ENCODE measurements around the gene DEPP1.

Gene DEPP1

GRCh38 chr10:44968500-44969400, 9.9 kb downstream of the DEPP1 start:
- H3K4me3 ChIP-seq (ENCODE audit: low read depth, low read length) = no peak overlapping the region
- TF ChIP-seq CTCF (IDR thresholded peaks at IDR 0.05; ENCODE audit: borderline replicate concordance, insufficient read depth, low read depth, low read length) = no peak

GRCh38 chr10:44968091-44968490, 10.5 kb downstream of the DEPP1 start:
- no peak for TF ChIP-seq CTCF (IDR thresholded peaks at IDR 0.05; ENCODE audit: borderline replicate concordance, insufficient read depth, low read depth, low read length)
- no peak overlapping the region for H3K4me3 ChIP-seq (ENCODE audit: low read depth, low read length)

GRCh38 chr10:44967616-44968015, 11.0 kb downstream of the DEPP1 start:
- no peak overlapping the region for H3K4me3 ChIP-seq (ENCODE audit: low read depth, low read length)
- no peak for TF ChIP-seq CTCF (IDR thresholded peaks at IDR 0.05; ENCODE audit: borderline replicate concordance, insufficient read depth, low read depth, low read length)

GRCh38 chr10:44966816-44967509, 11.6 kb downstream of the DEPP1 start:
- no peak overlapping the region for H3K4me3 ChIP-seq (ENCODE audit: low read depth, low read length)
- TF ChIP-seq CTCF (IDR thresholded peaks at IDR 0.05; ENCODE audit: borderline replicate concordance, insufficient read depth, low read depth, low read length) = no peak

- H3K4me3 ChIP-seq (ENCODE audit: low read depth, low read length) = no peak overlapping the region
These were observed 12.3 kb downstream of the DEPP1 start for GRCh38 chr10:44966129-44966815.

GRCh38 chr10:44965651-44966097, 12.9 kb downstream of the DEPP1 start:
- TF ChIP-seq CTCF (IDR thresholded peaks at IDR 0.05; ENCODE audit: borderline replicate concordance, insufficient read depth, low read depth, low read length) = no peak
- no peak overlapping the region for H3K4me3 ChIP-seq (ENCODE audit: low read depth, low read length)

More at GRCh38 chr10:44966129-44966815, 12.3 kb downstream of the DEPP1 start:
- TF ChIP-seq CTCF (IDR thresholded peaks at IDR 0.05; ENCODE audit: borderline replicate concordance, insufficient read depth, low read depth, low read length) = no peak
